KMS-11 (cell line): ENCODE results near the gene TRH.

Experiments
- H2AFZ ChIP-seq: fragments of 200-600 bp; sonication (generic); 2 replicates; pipeline ENCODE4 v1.6.1; 2016; ENCODE audit warnings: antibody characterized with exemption, mixed run types, low read depth
- H3K27ac ChIP-seq: fragments of 200-600 bp; sonication (generic); 2 replicates; pipeline ENCODE4 v1.6.1; 2016; ENCODE audit warnings: mild to moderate bottlenecking, mixed run types
- H3K27me3 ChIP-seq: fragments of 200-600 bp; sonication (generic); 2 replicates; pipeline ENCODE4 v1.6.1; 2017; ENCODE audit warnings: mild to moderate bottlenecking, low read depth, mixed run types, moderate library complexity; ENCODE audit not compliant: insufficient read depth
- H3K36me3 ChIP-seq: fragments of 200-600 bp; sonication (generic); 2 replicates; pipeline ENCODE4 v1.6.1; 2017; ENCODE audit warnings: mild to moderate bottlenecking, mixed run types; ENCODE audit not compliant: insufficient read depth
- H3K4me1 ChIP-seq: fragments of 200-600 bp; sonication (generic); 2 replicates; pipeline ENCODE4 v1.6.1; 2016; ENCODE audit warnings: mild to moderate bottlenecking, low read depth, mixed run types; ENCODE audit not compliant: poor library complexity, severe bottlenecking
- H3K4me2 ChIP-seq: fragments of 200-600 bp; sonication (generic); 2 replicates; pipeline ENCODE4 v1.7.0; 2016; ENCODE audit warnings: mild to moderate bottlenecking, mixed run types
- H3K4me3 ChIP-seq: fragments of 200-600 bp; sonication (generic); IDR thresholded peaks from 2 replicates; pipeline ENCODE4 v1.6.1; 2017; ENCODE audit warnings: low read depth, low read length, mixed read lengths; ENCODE audit not compliant: insufficient read depth
- H3K79me2 ChIP-seq: fragments of 200-600 bp; sonication (generic); 2 replicates; pipeline ENCODE4 v1.6.1; 2016; ENCODE audit warnings: low read depth, mixed run types; ENCODE audit not compliant: insufficient read depth
- H3K9ac ChIP-seq: fragments of 200-600 bp; sonication (generic); 2 replicates; pipeline ENCODE4 v1.6.1; 2016; ENCODE audit warnings: mild to moderate bottlenecking, mixed run types
- H4K20me1 ChIP-seq: fragments of 200-600 bp; sonication (generic); 2 replicates; pipeline ENCODE4 v1.6.1; 2016; ENCODE audit warnings: mild to moderate bottlenecking, mixed run types; ENCODE audit not compliant: insufficient read depth
- CTCF ChIP-seq: fragments of 200-600 bp; sonication (generic); conservative IDR thresholded peaks from 2 replicates; pipeline ENCODE4 v1.6.1; 2017; ENCODE audit warnings: low read depth, mild to moderate bottlenecking, antibody characterized with exemption, low read length, moderate library complexity, mixed read lengths

The TRH gene

DNA sequence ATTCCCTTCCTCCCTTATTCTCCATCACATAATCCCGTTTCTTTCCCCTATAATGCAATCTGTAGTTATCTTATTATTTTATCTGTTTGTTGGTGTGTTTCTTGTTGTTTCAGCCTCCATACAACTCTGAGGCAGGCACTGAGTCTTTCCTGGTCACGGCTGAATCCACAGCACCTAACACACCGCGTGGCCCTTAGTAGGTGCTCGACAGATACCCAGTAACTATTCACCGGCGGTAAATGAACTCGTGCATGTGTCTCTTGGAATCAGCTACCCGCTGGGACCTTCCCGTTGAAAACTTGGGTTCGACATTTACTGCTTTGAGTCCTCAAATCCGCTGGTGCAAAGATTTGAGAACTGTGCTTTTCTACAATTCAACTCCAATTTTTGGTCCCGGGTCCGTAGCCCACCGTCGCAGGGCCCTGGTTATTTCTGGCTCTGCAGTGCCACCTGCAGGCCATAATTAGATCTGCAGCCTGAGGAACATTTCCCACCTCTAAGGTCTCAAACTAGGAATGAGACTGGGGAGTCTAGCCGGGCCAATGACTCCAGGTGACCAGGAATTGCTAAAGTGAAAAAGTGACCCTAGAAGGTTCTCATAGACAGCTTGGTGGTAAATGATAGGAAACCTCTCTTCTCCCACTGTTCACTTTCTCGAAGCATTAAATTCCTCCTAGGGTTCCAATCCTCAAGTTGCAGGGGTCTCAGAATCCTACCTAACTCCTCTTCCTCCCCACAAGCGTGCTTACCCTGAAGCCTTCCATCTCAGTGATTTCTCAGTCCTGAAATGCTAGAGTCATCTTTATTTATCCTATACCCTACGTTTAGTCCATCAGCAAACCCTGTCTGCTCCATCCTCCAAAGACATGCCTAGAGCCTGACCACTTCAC lies 40.0 kb upstream of the TRH start:
- peak; percentile 99 for TF ChIP-seq CTCF
- H3K4me3 ChIP-seq = no peak overlapping the region
- no peak overlapping the region for H3K9ac ChIP-seq

GRCh38 chr3:129936757-129937156 lies 37.8 kb upstream of the TRH start:
- H3K4me2 ChIP-seq = no peak overlapping the region
- no peak overlapping the region for H3K4me3 ChIP-seq
- H2AFZ ChIP-seq = no peak overlapping the region

More for the DNA sequence above, 40.0 kb upstream of the TRH start:
- Histone ChIP-seq H3K27ac (no peak overlapping the region), H3K79me2 (no peaks in the 10 kb centered on the region), H4K20me1 (no peaks in the 10 kb centered on the region), H3K27me3 (no peaks in the 10 kb centered on the region), H3K4me1 (no peaks in the 10 kb centered on the region), H3K36me3 (no peaks in the 10 kb centered on the region), H3K4me2 (peak overlapping the region; percentile 6; the same call in 1 of the 2 replicates), H2AFZ (peak overlapping the region; percentile 10; the same call in 1 of the 2 replicates)

GRCh38 chr3:129937717-129938116 lies 36.8 kb upstream of the TRH start:
- TF ChIP-seq CTCF = no peak
- H2AFZ ChIP-seq = no peak overlapping the region
- H3K9ac ChIP-seq = no peak overlapping the region
- no peaks in the 10 kb centered on the region for H3K36me3 ChIP-seq
- no peaks in the 10 kb centered on the region for H3K27me3 ChIP-seq
- no peak overlapping the region for H3K27ac ChIP-seq
- H3K4me1 ChIP-seq = no peaks in the 10 kb centered on the region
- H3K79me2 ChIP-seq = no peaks in the 10 kb centered on the region
- H3K4me2 ChIP-seq = no peak overlapping the region
- H4K20me1 ChIP-seq = no peaks in the 10 kb centered on the region
- H3K4me3 ChIP-seq = no peak overlapping the region

More at GRCh38 chr3:129936757-129937156, 37.8 kb upstream of the TRH start:
- H4K20me1 ChIP-seq = no peaks in the 10 kb centered on the region
- no peak for TF ChIP-seq CTCF
- H3K36me3 ChIP-seq = no peaks in the 10 kb centered on the region
- H3K9ac ChIP-seq = no peak overlapping the region
- H3K27me3 ChIP-seq = no peaks in the 10 kb centered on the region
- H3K4me1 ChIP-seq = no peaks in the 10 kb centered on the region
- no peaks in the 10 kb centered on the region for H3K79me2 ChIP-seq
- H3K27ac ChIP-seq = no peak overlapping the region

DNA sequence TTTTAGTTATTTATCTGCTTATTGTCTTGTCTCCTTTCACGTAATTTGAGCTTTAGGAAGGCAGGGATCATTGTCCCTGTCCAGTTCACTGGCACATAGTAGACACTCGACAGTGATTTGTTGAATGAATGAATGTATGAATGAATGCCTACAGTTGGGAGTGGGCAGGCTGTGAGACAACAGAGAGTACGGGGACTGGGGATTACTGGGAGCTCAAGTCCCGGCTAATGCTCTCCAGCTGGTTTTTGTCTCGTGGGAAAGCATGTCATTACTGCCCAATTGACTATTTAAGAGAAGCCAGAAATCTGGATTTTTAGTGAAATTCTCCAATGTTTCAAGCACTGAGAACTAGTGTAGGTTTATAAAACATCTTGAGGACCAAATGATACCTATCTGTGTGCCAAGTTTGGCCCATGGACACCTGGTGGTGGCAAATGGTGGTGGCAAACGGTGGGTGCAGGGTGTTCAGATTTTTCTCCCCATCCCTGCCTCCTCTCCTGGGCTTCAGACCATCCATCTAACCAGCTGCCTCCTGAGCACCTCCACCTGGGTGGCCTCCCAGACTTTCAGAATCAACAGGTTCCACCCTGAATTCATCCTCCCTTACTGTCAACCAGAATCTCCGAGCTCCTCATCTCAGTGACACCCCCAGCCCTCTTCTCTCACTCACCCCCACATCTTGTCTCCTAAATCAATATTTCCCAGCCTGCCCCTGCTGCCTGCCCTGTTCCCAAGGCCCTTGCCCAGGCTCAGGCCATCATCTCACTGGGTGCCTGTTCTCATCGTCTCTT lies 36.2 kb upstream of the TRH start:
- H4K20me1 ChIP-seq = no peaks in the 10 kb centered on the region
- no peak overlapping the region for H3K4me2 ChIP-seq
- H3K36me3 ChIP-seq = no peaks in the 10 kb centered on the region
- no peak overlapping the region for H3K9ac ChIP-seq
- no peaks in the 10 kb centered on the region for H3K27me3 ChIP-seq
- no peak overlapping the region for H3K4me3 ChIP-seq
- no peak overlapping the region for H3K27ac ChIP-seq
- H2AFZ ChIP-seq = no peak overlapping the region
- no peaks in the 10 kb centered on the region for H3K4me1 ChIP-seq
- TF ChIP-seq CTCF = peak; percentile 44; the same call in 1 of the 2 replicates
- no peaks in the 10 kb centered on the region for H3K79me2 ChIP-seq
